Erythroblast (primary cell): ENCODE measurements around the gene DUS2.

Source experiments
- GATA1 ChIP-seq: IDR thresholded peaks from 2 replicates; pipeline ENCODE4 v1.6.1; 2011; ENCODE audit warnings: low read depth, mild to moderate bottlenecking, control low read depth, low read length, moderate library complexity
- POLR2A ChIP-seq: IDR thresholded peaks from 2 replicates; pipeline ENCODE4 v1.6.1; 2011; ENCODE audit warnings: mild to moderate bottlenecking, low read length

- no peak for TF ChIP-seq POLR2A
- no peak for TF ChIP-seq GATA1
Observed at GRCh38 chr16:68009157-68009735, 13.8 kb upstream of the DUS2 start.
